ENCODE data around the gene CAMKK1. TPM values are rescaled to one million over a fixed set of nuclear protein-coding genes. Genes with fewer than 3 reads are reported as not detected.

Gene CAMKK1
- total and polyA plus RNA-seq, 4 donors = 3.8 to 14.9 (median 9.4) TPM

GRCh38 chr17:3907483-3908216, 14.8 kb upstream of the CAMKK1 start:
- Histone ChIP-seq H3K36me3 (ENCODE audit: control insufficient read depth in 4 of 4, insufficient read depth in 4 of 4, low read length in 4 of 4) (no peaks in the 10 kb centered on the region), H3K27ac (ENCODE audit: low read depth in 1 of 2, low read length in 1 of 2) (no peak overlapping the region), H3K4me1 (ENCODE audit: control insufficient read depth in 5 of 5, insufficient read depth in 5 of 5, low read length in 5 of 5) (peaks cover 0 to 14% (median 4%) of the 10 kb centered on the region in 5 donors), H3K9ac (ENCODE audit: insufficient read depth in 1 of 2, low read length in 2 of 2) (no peak overlapping the region), H3K27me3 (ENCODE audit: control insufficient read depth in 3 of 3, insufficient read depth in 3 of 3, low read length in 2 of 3) (no peaks in the 10 kb centered on the region), H3K9me3 (ENCODE audit: control insufficient read depth in 4 of 4, insufficient read depth in 3 of 4, low read length in 3 of 4) (no peaks in the 10 kb centered on the region), H3K4me3 (no peak overlapping the region)
- 85 to 87% methylated on average over 11 of the region's 11 CpGs for WGBS, 2 donors
- no peak for DNase-seq
- peak; percentile 14 for TF ChIP-seq CTCF (IDR thresholded peaks at IDR 0.05; ENCODE audit: control extremely low read depth, extremely low read depth)
- no peak for ATAC-seq (ENCODE audit: insufficient read depth, low FRiP score)

DNA sequence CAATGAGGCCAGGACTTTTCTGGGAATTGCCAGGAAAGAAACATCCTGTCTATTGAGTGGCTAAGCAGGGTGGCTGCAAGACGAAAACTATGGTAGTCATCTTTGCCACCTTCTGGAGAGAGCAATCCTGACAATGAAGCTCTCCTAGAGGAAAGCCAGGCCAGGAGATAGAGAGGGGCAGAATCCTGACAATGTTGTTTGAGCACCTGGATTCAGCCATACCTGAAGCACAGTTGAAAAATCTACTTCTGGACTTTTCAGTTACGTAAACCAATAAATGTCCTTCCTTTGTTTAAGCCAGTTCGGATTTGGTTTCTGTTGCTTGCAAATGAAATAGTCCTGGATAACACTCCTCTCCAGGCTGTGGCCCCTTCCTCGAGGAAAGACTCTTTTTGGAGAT, 14.0 kb upstream of the CAMKK1 start:
- H3K27ac ChIP-seq (ENCODE audit: low read depth in 1 of 2, low read length in 1 of 2) = no peak overlapping the region
- TF ChIP-seq CTCF (IDR thresholded peaks at IDR 0.05; ENCODE audit: control extremely low read depth, extremely low read depth) = no peak
- no peak for DNase-seq
- no peak overlapping the region for H3K9ac ChIP-seq (ENCODE audit: insufficient read depth in 1 of 2, low read length in 2 of 2)
- H3K4me3 ChIP-seq = no peak overlapping the region
- 89 to 97% methylated on average over 4 of the region's 4 CpGs for WGBS, 2 donors
- peaks cover 0 to 14% (median 4%) of the 10 kb centered on the region in 5 donors for H3K4me1 ChIP-seq (ENCODE audit: control insufficient read depth in 5 of 5, insufficient read depth in 5 of 5, low read length in 5 of 5)
- no peak for ATAC-seq (ENCODE audit: insufficient read depth, low FRiP score)
- H3K9me3 ChIP-seq (ENCODE audit: control insufficient read depth in 4 of 4, insufficient read depth in 3 of 4, low read length in 3 of 4) = no peaks in the 10 kb centered on the region
- no peaks in the 10 kb centered on the region for H3K36me3 ChIP-seq (ENCODE audit: control insufficient read depth in 4 of 4, insufficient read depth in 4 of 4, low read length in 4 of 4)
- no peaks in the 10 kb centered on the region for H3K27me3 ChIP-seq (ENCODE audit: control insufficient read depth in 3 of 3, insufficient read depth in 3 of 3, low read length in 2 of 3)

DNA sequence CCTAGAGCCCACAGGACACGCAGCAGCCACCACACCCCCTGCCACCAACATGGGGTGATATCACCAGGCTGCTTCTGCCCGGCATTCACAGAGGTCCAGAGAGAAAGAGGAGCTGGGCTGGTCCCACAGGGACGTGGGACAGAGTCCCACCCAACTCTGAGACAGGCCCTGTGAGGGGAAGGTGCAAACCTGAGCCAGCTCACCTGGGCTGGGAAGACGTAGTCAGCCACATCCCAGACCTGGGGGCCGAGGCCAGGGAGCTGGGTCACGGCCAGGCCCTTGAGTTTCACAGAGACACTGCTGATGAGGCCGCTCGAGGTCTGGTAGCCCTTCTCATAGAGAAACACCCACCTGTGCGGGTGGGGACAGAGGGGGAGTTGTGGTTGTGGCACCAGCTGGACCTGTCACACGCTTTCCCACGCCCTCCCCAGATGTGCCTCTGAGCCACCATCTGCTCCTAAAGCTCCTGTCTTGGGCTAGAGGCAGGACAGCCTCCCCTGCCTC, 12.2 kb upstream of the CAMKK1 start:
- WGBS, 2 donors = 73 to 93% methylated on average over 11 of the region's 11 CpGs
- TF ChIP-seq CTCF (IDR thresholded peaks at IDR 0.05; ENCODE audit: control extremely low read depth, extremely low read depth) = no peak
- no peak overlapping the region for H3K4me3 ChIP-seq
- H3K36me3 ChIP-seq (ENCODE audit: control insufficient read depth in 4 of 4, insufficient read depth in 4 of 4, low read length in 4 of 4) = no peaks in the 10 kb centered on the region
- no peaks in the 10 kb centered on the region for H3K9me3 ChIP-seq (ENCODE audit: control insufficient read depth in 4 of 4, insufficient read depth in 3 of 4, low read length in 3 of 4)
- no peak overlapping the region for H3K9ac ChIP-seq (ENCODE audit: insufficient read depth in 1 of 2, low read length in 2 of 2)
- no peak overlapping the region for H3K27ac ChIP-seq (ENCODE audit: low read depth in 1 of 2, low read length in 1 of 2)
- H3K4me1 ChIP-seq (ENCODE audit: control insufficient read depth in 5 of 5, insufficient read depth in 5 of 5, low read length in 5 of 5) = peaks cover 0 to 7% (median 0%) of the 10 kb centered on the region in 5 donors
- H3K27me3 ChIP-seq (ENCODE audit: control insufficient read depth in 3 of 3, insufficient read depth in 3 of 3, low read length in 2 of 3) = no peaks in the 10 kb centered on the region
- ATAC-seq (ENCODE audit: insufficient read depth, low FRiP score) (no peak), DNase-seq (no peak)
